ENCODE measurements around the gene AURKA. TPM values are rescaled to one million over a fixed set of nuclear protein-coding genes. Genes with fewer than 3 reads are reported as not detected.

AURKA gene
- total and polyA plus RNA-seq, 9 of the 15 experiments (the other 6 are each of a cell fraction or from before 2014, with no cell fraction given) = 72.7 to 162 (median 113) TPM

GRCh38 chr20:56369179-56369578, 22.8 kb downstream of the AURKA start:
- ChIA-PET CTCF (ENCODE audit: low intra/inter-chr PET ratio) (no interaction called here), POLR2A (interaction anchor here (1.0 to 2.2 kb wide), 6 partner anchors 9 to 43 kb away, joined by 4 to 7 read pairs (median 6); partner anchors contain the start of genes AURKA, CASS4, CSTF1 and FAM210B)
- 75% methylated on average over 4 of the region's 4 CpGs for WGBS (ENCODE audit: insufficient coverage, low coverage, missing lambda C conversion rate)
- ATAC-seq = peak; percentile 48
- H4K20me1 ChIP-seq (replicated peaks; ENCODE audit: control insufficient read depth, insufficient read depth, low read length) = no peaks in the 10 kb centered on the region
- no peak overlapping the region for H3K9ac ChIP-seq (ENCODE audit: insufficient read depth in 1 of 2, low read depth in 2 of 2, low read length in 2 of 2)
- peaks cover 29% of the 10 kb centered on the region for H3K79me2 ChIP-seq (ENCODE audit: control insufficient read depth, insufficient read depth, low read length)
- no peak for FAIRE-seq
- H2AFZ ChIP-seq (ENCODE audit: low read depth, low read length) = no peak overlapping the region
- in situ Hi-C loops (cut with MboI) = loop anchor here (25.0 kb wide), 1 partner anchor 1282 kb away; no protein-coding TSS in a partner anchor
- H3K27ac ChIP-seq (ENCODE audit: extremely low read depth, low read depth, low read length) = peak overlapping the region; percentile 33; the same call in 1 of the 3 replicates
- H3K27me3 ChIP-seq (ENCODE audit: control insufficient read depth in 2 of 2, insufficient read depth in 2 of 2, low read length in 2 of 2) = no peaks in the 10 kb centered on the region
- H3K36me3 ChIP-seq (ENCODE audit: control insufficient read depth, insufficient read depth, low read length) = peaks cover 95% of the 10 kb centered on the region
- no peaks in the 10 kb centered on the region for H3K9me3 ChIP-seq (replicated peaks; ENCODE audit: control insufficient read depth, insufficient read depth, low read depth, low read length)
- no peaks in the 10 kb centered on the region for H3K9me1 ChIP-seq (ENCODE audit: control insufficient read depth, insufficient read depth, low read length)
- BruUV-seq (replicated peaks) = no TSS peak
- DNase-seq (ENCODE audit: extremely low read depth in 1 of 4, low spot score in 3 of 4) = no peak
- H3K4me1 ChIP-seq (replicated peaks in 1 of 2; ENCODE audit: control insufficient read depth in 2 of 2, insufficient read depth in 2 of 2, low read length in 2 of 2) = peaks cover 0 to 6% of the 10 kb centered on the region in 2 experiments; a peak in 2 of 5 replicates
- no peak overlapping the region for H3K4me2 ChIP-seq (ENCODE audit: insufficient read depth, low read length)
- no peak overlapping the region for H3K4me3 ChIP-seq
- intact Hi-C loops (cut with micrococcal nuclease) = no loop called here
- TF ChIP-seq FOXA1 (IDR thresholded peaks at IDR 0.05; ENCODE audit: borderline replicate concordance) (no peak), MYNN (IDR thresholded peaks at IDR 0.05) (0 out of 2 replicates have a peak, but pooled peaks have one; percentile 28), MYNN (CRISPR knock-in tag; IDR thresholded peaks at IDR 0.05) (no peak), SUPT5H (IDR thresholded peaks at IDR 0.05) (peak; percentile 39; the same call in 1 of the 2 replicates), SLC30A9 (CRISPR knock-in tag; IDR thresholded peaks at IDR 0.05) (no peak), POLR2B (IDR thresholded peaks at IDR 0.05; ENCODE audit: low read depth, partially characterized antibody) (peak; percentile 9), EP400 (IDR thresholded peaks at IDR 0.05) (no peak), ZNF717 (CRISPR knock-in tag; IDR thresholded peaks at IDR 0.05) (no peak), POLR2A (conservative IDR thresholded peaks at IDR 0.05) (0 out of 2 replicates have a peak, but pooled peaks have one; percentile 18), TARDBP (IDR thresholded peaks at IDR 0.05) (no peak), ARID2 (IDR thresholded peaks at IDR 0.05) (no peak), E2F8 (IDR thresholded peaks at IDR 0.05; ENCODE audit: low read depth, partially characterized antibody) (peak; percentile 7), ZNF592 (IDR thresholded peaks at IDR 0.05) (0 out of 2 replicates have a peak, but pooled peaks have one; percentile 1)

Measured in K562 (cell line).